HepG2 (cell line): ENCODE data around the gene ADARB1.

Source experiments
- ARNT ChIP-seq: fragments of 450-650 bp; IDR thresholded peaks from 2 replicates; pipeline ENCODE4 v1.6.1; 2017
- CTCF ChIP-seq: sonication (generic); formaldehyde crosslinking; IDR thresholded peaks from 2 replicates; pipeline ENCODE4 v1.5.0; 2020; ENCODE audit warnings: mild to moderate bottlenecking, missing genetic modification reagents, moderate library complexity
- EEA1 ChIP-seq: sonication (generic); formaldehyde crosslinking; IDR thresholded peaks from 2 replicates; pipeline ENCODE4 v1.5.1; 2020; ENCODE audit warnings: mild to moderate bottlenecking, missing genetic modification reagents, borderline replicate concordance
- JUND ChIP-seq: sonication (generic); formaldehyde crosslinking; IDR thresholded peaks from 2 replicates; pipeline ENCODE4 v1.8.0; 2022; ENCODE audit warnings: mild to moderate bottlenecking, missing genetic modification reagents
- MAZ ChIP-seq, 2 experiments: sonication (generic) in 1 of 2; formaldehyde crosslinking in 1 of 2; IDR thresholded peaks; 2 replicates each; pipeline versions ENCODE4 v1.5.0 to v1.6.1; 2012 to 2020; ENCODE audit warnings: low read depth in 2 of 2, mild to moderate bottlenecking in 2 of 2, borderline replicate concordance in 1 of 2, improper control_type of control experiment in 1 of 2, low read length in 1 of 2, missing genetic modification reagents in 1 of 2, moderate library complexity in 1 of 2
- POLR2A ChIP-seq, 2 experiments: IDR thresholded peaks; 2 replicates each; pipeline ENCODE4 v1.6.1; 2011; ENCODE audit warnings: low read depth in 2 of 2, low read length in 2 of 2, mild to moderate bottlenecking in 1 of 2, moderate library complexity in 1 of 2; ENCODE audit not compliant: insufficient read depth in 1 of 2
- SOX13 ChIP-seq, 3 experiments: fragments of 450-650 bp in 1 of 3; sonication (generic) in 1 of 3; formaldehyde crosslinking in 1 of 3; IDR thresholded peaks in 2 of 3; conservative IDR thresholded peaks in 1 of 3; 2 replicates each; pipeline versions ENCODE4 v1.5.0 to v1.6.1; 2016 to 2020; ENCODE audit warnings: antibody characterized with exemption in 1 of 3, mild to moderate bottlenecking in 1 of 3, missing compliant biosample characterization in 1 of 3, missing genetic modification reagents in 1 of 3, moderate library complexity in 1 of 3
- ZBED4 ChIP-seq: sonication (generic); formaldehyde crosslinking; IDR thresholded peaks from 2 replicates; pipeline ENCODE4 v1.4.0; 2020; ENCODE audit warnings: missing genetic modification reagents, borderline replicate concordance
- ZBTB26 ChIP-seq: IDR thresholded peaks from 2 replicates; pipeline ENCODE4 v1.6.1; 2016; ENCODE audit warnings: missing compliant biosample characterization, missing genetic modification reagents, borderline replicate concordance
- ZNF558 ChIP-seq: sonication (generic); formaldehyde crosslinking; IDR thresholded peaks from 2 replicates; pipeline ENCODE4 v1.9.0; 2022; ENCODE audit warnings: mild to moderate bottlenecking, missing genetic modification reagents, borderline replicate concordance
- TF ChIP-seq, protein P1 (sequence below): sonication (generic); formaldehyde crosslinking; IDR thresholded peaks from 2 replicates; pipeline ENCODE4 v1.4.0; 2020; ENCODE audit warnings: mild to moderate bottlenecking, missing genetic modification reagents

- TF ChIP-seq JUND (CRISPR knock-in tag) (no peak), EEA1 (no peak), POLR2A (IDR thresholded peaks at IDR 0.05; ENCODE audit: insufficient read depth in 1 of 2, low read depth in 2 of 2, low read length in 2 of 2) (no peak), ZNF558 (CRISPR knock-in tag) (no peak), ARNT (no peak), MAZ (IDR thresholded peaks at IDR 0.05; ENCODE audit: borderline replicate concordance, low read depth, low read length) (no peak), MAZ (CRISPR knock-in tag; IDR thresholded peaks at IDR 0.05; ENCODE audit: low read depth) (no peak), ZBED4 (CRISPR knock-in tag) (no peak), CTCF (CRISPR knock-in tag) (no peak), SOX13 (IDR thresholded peaks at IDR 0.05) (no peak), SOX13 (CRISPR knock-in tag; conservative IDR thresholded peaks at IDR 0.05 in 1 of 2, IDR thresholded peaks at IDR 0.05 in 1 of 2) (no peak), ZBTB26 (CRISPR knock-in tag) (no peak)
- TF ChIP-seq, protein P1, sequence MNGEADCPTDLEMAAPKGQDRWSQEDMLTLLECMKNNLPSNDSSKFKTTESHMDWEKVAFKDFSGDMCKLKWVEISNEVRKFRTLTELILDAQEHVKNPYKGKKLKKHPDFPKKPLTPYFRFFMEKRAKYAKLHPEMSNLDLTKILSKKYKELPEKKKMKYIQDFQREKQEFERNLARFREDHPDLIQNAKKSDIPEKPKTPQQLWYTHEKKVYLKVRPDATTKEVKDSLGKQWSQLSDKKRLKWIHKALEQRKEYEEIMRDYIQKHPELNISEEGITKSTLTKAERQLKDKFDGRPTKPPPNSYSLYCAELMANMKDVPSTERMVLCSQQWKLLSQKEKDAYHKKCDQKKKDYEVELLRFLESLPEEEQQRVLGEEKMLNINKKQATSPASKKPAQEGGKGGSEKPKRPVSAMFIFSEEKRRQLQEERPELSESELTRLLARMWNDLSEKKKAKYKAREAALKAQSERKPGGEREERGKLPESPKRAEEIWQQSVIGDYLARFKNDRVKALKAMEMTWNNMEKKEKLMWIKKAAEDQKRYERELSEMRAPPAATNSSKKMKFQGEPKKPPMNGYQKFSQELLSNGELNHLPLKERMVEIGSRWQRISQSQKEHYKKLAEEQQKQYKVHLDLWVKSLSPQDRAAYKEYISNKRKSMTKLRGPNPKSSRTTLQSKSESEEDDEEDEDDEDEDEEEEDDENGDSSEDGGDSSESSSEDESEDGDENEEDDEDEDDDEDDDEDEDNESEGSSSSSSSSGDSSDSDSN = no peak
These were observed 145.1 kb downstream of the ADARB1 start for GRCh38 chr21:45219517-45219916.
